HFFc6 (cell line): ENCODE data around the gene TRMT61B. TPM values are rescaled to one million over a fixed set of nuclear protein-coding genes. Genes with fewer than 3 reads are reported as not detected.
A peak's percentile ranks its signal among the peaks of the same experiment; 100 is the strongest.

Experiments used
- DNase-seq: peaks from one replicate; pipeline ENCODE4 v3.0.0-alpha.2; 2018
- H3K27ac Mint-ChIP-seq: 2 replicates; pipeline ENCODE4 v1.8.0; 2020; ENCODE audit warnings: mild to moderate bottlenecking, mixed read lengths
- H3K27me3 Mint-ChIP-seq: 2 replicates; pipeline ENCODE4 v1.8.0; 2021; ENCODE audit warnings: mild to moderate bottlenecking, moderate library complexity, mixed read lengths; ENCODE audit not compliant: insufficient read depth
- H3K36me3 Mint-ChIP-seq: 2 replicates; pipeline ENCODE4 v1.8.0; 2021; ENCODE audit warnings: low read depth, mixed read lengths
- H3K4me1 Mint-ChIP-seq: 2 replicates; pipeline ENCODE4 v1.8.0; 2020; ENCODE audit warnings: low read depth, mixed read lengths
- H3K4me3 Mint-ChIP-seq: 2 replicates; pipeline ENCODE4 v1.8.0; 2020; ENCODE audit warnings: mild to moderate bottlenecking, moderate library complexity, mixed read lengths
- H3K9me3 Mint-ChIP-seq: 2 replicates; pipeline ENCODE4 v1.8.0; 2020; ENCODE audit warnings: mild to moderate bottlenecking, mixed read lengths
- total RNA-seq, 6 experiments: library from RNA; stranded (reverse); fragmentation: NEBNext Ultra II Directional; extraction: Animal tissue kit (Norgen Biotek cat#: 25700); gene quantifications; 2 replicates in 1 of 6; 3 replicates in 5 of 6; pipeline ENCODE4 v1.2.3, GENCODE V29; 2021
- TF ChIP-seq, protein P1 (sequence below): fragments of 200-600 bp; sonication (generic); IDR thresholded peaks from 2 replicates; pipeline ENCODE4 v1.5.0; 2021; ENCODE audit warnings: antibody characterized with exemption, mild to moderate bottlenecking

Gene TRMT61B
- total RNA-seq, 6 experiments from 2014 or later = 11.3 to 13.9 (median 12.3) TPM

DNA sequence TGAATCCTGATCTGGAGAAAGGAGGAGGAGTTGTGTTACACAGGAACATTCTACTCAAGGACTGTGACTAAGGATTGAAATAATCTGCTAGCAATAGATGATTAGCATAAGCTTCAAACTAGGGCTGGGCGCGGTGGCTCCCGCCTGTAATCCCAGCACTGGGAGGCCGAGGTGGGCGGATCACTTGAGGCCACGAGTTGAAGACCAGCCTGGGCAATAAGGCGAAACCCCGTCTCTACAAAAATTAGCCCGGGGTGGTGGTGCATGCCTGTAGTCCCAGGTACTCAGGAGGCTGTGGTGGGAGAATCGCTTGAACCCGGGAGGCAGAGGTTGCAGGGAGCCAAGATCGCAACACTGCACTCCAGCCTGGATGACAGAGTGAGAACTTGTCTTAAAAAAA, 1.5 kb downstream of the TRMT61B start:
- no peak for DNase-seq
- H3K36me3 Mint-ChIP-seq = peaks cover 7% of the 10 kb centered on the region; the same call in 1 of the 2 replicates
- no peak overlapping the region for H3K27ac Mint-ChIP-seq
- no peaks in the 10 kb centered on the region for H3K9me3 Mint-ChIP-seq
- H3K4me1 Mint-ChIP-seq = peaks cover 36% of the 10 kb centered on the region
- peak overlapping the region; percentile 96 for H3K4me3 Mint-ChIP-seq
- 0 out of 2 replicates have a peak, but pooled peaks cover 4% of the 10 kb centered on the region for H3K27me3 Mint-ChIP-seq
- TF ChIP-seq, protein P1, sequence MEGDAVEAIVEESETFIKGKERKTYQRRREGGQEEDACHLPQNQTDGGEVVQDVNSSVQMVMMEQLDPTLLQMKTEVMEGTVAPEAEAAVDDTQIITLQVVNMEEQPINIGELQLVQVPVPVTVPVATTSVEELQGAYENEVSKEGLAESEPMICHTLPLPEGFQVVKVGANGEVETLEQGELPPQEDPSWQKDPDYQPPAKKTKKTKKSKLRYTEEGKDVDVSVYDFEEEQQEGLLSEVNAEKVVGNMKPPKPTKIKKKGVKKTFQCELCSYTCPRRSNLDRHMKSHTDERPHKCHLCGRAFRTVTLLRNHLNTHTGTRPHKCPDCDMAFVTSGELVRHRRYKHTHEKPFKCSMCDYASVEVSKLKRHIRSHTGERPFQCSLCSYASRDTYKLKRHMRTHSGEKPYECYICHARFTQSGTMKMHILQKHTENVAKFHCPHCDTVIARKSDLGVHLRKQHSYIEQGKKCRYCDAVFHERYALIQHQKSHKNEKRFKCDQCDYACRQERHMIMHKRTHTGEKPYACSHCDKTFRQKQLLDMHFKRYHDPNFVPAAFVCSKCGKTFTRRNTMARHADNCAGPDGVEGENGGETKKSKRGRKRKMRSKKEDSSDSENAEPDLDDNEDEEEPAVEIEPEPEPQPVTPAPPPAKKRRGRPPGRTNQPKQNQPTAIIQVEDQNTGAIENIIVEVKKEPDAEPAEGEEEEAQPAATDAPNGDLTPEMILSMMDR = no peak

DNA sequence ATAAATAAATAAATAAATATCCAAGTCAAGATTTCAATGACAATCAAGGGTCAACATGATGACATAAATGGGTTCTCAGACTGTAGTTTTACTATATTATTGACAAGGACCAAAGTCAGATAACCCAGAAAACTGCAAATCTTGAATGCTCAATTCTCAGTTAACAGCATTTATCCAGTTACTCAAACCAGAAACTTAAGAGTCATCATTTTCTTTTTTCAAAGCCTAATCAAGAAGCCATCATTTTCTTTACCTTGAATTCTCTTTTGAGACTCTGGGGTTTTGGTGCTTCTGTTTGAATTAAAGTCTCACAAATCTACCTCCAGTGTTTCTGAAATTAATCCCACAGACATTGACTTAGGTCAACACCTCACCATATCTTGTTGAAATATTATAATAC, 14.1 kb downstream of the TRMT61B start:
- TF ChIP-seq, protein P1 = no peak
- peaks cover 12% of the 10 kb centered on the region for H3K4me1 Mint-ChIP-seq
- no peaks in the 10 kb centered on the region for H3K27me3 Mint-ChIP-seq
- H3K4me3 Mint-ChIP-seq = no peak overlapping the region
- peaks cover 21% of the 10 kb centered on the region for H3K36me3 Mint-ChIP-seq
- H3K27ac Mint-ChIP-seq = no peak overlapping the region
- no peaks in the 10 kb centered on the region for H3K9me3 Mint-ChIP-seq
- DNase-seq = no peak

DNA sequence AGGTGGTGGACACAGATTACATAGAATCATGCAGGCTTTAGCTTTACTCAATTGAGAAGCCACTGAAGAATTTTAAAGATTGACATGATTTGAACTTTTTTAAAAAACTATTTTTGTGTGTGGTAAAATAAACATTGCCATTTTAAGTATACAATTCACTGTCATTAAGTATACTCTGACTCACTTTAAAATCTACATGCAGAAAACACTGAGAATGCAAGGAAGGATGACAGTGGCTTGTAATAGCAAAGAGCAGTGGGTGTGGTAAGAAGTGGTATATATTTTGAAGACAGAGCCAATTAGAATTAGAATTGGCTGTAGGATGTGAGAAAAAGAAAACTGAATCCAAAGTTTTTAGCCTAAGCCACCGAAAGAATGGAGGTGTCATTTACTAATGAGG, 14.9 kb downstream of the TRMT61B start:
- TF ChIP-seq, protein P1 = no peak
- no peaks in the 10 kb centered on the region for H3K27me3 Mint-ChIP-seq
- DNase-seq = peak; percentile 51
- no peak overlapping the region for H3K4me3 Mint-ChIP-seq
- no peaks in the 10 kb centered on the region for H3K9me3 Mint-ChIP-seq
- H3K27ac Mint-ChIP-seq = peak overlapping the region; percentile 50
- H3K4me1 Mint-ChIP-seq = peaks cover 12% of the 10 kb centered on the region
- H3K36me3 Mint-ChIP-seq = peaks cover 14% of the 10 kb centered on the region

DNA sequence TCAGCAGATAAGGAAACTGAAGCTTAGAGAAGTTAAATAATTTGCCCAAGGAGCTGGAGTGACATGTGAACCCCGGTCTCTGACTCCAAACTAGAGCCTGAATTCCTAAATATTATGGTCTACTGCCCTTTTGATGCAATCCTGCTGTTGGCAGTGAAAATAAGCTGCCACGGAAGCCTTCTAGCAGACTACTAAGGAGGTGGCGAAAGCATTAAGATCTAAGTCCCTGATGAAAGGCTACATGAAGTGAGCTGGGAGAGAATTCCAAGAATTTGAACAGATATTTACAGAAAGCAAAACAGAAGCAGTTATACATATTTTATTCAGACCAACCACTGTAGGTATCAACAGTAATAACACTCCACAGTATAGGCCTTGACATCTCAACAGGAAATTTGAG, 28.1 kb downstream of the TRMT61B start:
- H3K9me3 Mint-ChIP-seq = no peaks in the 10 kb centered on the region
- TF ChIP-seq, protein P1 = no peak
- no peaks in the 10 kb centered on the region; the same call in 1 of the 2 replicates for H3K36me3 Mint-ChIP-seq
- no peak overlapping the region for H3K27ac Mint-ChIP-seq
- no peak for DNase-seq
- 0 out of 2 replicates have a peak, but pooled peaks cover 8% of the 10 kb centered on the region for H3K4me1 Mint-ChIP-seq
- no peaks in the 10 kb centered on the region for H3K27me3 Mint-ChIP-seq
- no peak overlapping the region for H3K4me3 Mint-ChIP-seq

DNA sequence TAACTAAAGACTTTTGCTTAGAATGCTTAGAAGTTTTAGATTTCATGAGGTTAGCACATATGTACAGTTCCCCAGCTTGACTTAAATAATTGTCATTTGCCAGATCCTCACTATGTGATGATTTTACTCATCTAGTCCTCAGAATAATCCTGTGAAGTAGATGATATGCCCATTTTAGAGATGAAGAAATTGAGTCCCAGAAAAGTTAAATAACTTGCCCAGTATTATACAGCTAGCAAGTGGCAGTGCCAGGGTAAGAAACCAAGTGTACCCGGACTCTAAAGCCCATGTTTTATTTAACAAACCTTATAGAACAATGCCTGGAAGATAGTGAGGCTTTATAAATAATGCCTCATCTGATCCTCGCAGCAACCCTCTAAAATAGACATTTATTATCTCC, 31.1 kb downstream of the TRMT61B start:
- Mint-ChIP-seq H3K36me3 (no peaks in the 10 kb centered on the region), H3K4me1 (0 out of 2 replicates have a peak, but pooled peaks cover 8% of the 10 kb centered on the region), H3K4me3 (no peak overlapping the region), H3K27ac (no peak overlapping the region), H3K9me3 (no peaks in the 10 kb centered on the region), H3K27me3 (no peaks in the 10 kb centered on the region)
- TF ChIP-seq, protein P1 = no peak
- no peak for DNase-seq

DNA sequence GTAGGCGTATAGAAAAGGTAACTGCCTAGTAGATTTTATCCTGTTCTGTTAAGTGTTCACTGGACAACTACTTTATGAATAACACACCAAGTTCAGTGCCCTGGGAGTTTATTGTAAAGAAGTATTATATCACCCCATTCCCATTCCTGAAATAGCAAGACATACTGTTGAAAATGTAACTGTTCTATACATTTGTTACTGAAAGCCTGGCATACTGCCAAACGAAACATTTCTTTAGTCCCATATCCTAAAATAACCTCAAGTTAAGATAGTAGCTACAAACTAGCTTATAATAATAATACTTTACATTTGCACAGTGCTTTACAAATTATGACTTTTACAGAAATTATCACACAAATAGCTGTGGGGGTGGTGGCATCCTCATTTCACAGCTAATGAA, 34.3 kb downstream of the TRMT61B start:
- H3K4me1 Mint-ChIP-seq = 0 out of 2 replicates have a peak, but pooled peaks cover 8% of the 10 kb centered on the region
- no peak for DNase-seq
- no peaks in the 10 kb centered on the region for H3K9me3 Mint-ChIP-seq
- no peaks in the 10 kb centered on the region for H3K36me3 Mint-ChIP-seq
- H3K27me3 Mint-ChIP-seq = no peaks in the 10 kb centered on the region
- H3K4me3 Mint-ChIP-seq = no peak overlapping the region
- no peak overlapping the region for H3K27ac Mint-ChIP-seq
- TF ChIP-seq, protein P1 = no peak
